GM20431 (cell line): ENCODE measurements around the gene SMIM24.

ENCODE experiments used
- in situ Hi-C: fragments of 300-500 bp; cut with MseI, MboI; formaldehyde crosslinking; loops from one replicate; pipeline ENCODE4 v1.15.0; 2020; ENCODE audit warnings: low sequenced_read_pairs; ENCODE audit not compliant: unreplicated experiment

The SMIM24 gene

GRCh38 chr19:3477506-3477905, 2.8 kb downstream of the SMIM24 start:
- in situ Hi-C loops = no loop called here

- in situ Hi-C loops = no loop called here
Measured at GRCh38 chr19:3476830-3477229, 3.5 kb downstream of the SMIM24 start.

DNA sequence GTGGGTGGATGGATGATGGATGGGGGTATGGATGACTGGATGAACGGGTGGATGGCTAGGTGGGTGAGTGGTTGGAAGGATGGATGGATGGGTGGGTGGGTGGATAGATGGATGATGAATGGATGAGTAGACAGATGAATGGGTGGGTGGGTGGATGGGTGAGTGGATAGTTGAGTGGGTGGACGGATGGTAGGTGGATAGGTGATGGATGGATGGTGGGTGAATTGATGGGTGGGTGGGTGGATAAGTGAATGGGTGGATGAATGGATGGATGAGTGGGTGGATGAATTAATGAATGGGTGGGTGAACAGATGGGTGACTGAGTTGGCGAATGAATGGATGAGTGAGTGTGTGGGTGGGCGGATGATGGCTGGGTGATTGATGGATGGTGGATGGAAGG, 4.9 kb downstream of the SMIM24 start:
- in situ Hi-C loops = no loop called here

- in situ Hi-C loops = no loop called here
Measured at GRCh38 chr19:3474614-3475013, 5.7 kb downstream of the SMIM24 start.

DNA sequence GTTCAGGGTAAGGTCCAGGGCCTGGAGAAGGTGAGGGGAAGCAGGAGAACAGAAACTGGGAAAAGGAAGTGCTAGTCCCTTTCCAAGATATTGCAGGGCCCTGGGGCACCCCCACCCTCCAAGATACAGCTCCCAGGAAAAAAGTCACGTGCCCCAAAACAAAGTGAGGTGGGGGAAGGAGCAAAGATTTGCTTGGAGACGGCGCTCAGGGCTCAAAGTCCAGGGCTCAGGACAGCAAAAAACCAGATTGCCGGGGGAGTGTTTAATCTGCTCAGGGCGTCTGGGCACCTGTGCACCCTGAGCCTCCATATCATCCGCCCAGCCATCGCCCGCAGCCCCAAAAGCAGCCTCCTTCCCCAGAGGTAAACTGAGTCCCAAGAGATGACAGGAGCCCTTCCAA, 6.3 kb downstream of the SMIM24 start:
- in situ Hi-C loops = no loop called here

DNA sequence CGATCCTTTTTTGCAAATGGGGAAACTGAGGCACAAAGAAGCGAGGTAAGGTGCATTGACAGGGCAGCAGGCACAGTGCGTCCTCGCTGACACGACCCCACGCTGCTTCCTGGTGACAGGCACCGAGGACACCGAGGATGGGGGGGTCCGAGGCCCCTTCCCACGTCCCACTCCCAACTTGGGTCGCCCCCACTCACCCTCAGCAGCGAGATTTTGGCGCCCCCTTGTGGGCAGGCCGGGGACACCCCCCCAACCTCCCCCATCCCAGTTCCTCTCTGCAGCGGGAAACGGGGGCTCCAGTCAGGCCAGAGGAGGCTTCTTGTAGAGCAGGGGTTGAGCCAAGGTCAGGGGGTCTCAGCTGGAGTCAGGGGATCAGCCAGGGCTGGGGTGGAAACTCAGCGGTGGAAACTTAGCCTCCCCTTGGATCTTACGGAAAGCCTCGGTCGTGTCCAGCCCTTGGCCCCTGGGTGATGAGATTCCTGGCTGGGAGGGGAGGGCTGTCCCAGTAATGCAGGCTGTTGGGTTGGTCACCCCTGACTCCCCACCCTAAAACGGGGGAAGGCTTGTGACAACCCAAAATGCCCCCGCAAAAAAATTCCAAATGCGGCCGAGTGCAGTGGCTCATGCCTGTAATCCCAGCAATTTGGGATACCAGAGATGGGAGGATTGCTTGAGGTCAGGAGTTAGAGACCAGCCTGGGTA, 8.2 kb downstream of the SMIM24 start:
- in situ Hi-C loops = no loop called here

- in situ Hi-C loops = no loop called here
Measured at GRCh38 chr19:3470500-3471128, 9.7 kb downstream of the SMIM24 start.

GRCh38 chr19:3469638-3470499, 10.5 kb downstream of the SMIM24 start:
- in situ Hi-C loops = no loop called here

DNA sequence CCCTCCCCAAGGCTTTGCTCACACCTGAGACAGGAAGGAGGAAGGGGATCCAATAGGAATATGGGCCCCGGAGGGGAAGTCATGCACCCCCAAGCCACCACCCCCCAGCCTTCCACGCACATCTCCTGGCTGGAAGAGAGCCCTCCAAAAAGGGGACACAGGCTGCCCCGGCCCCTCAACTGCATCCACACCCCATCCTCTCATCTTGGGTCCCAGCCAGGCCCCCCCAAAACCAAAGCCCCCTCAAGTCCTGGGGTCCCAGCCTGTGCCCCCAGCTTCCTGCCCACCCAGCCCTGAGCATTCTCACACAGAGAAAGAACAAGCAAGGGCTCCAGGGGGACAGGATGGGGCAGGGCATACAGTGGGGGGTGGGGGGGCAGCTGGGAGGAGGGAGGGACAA, 12.1 kb downstream of the SMIM24 start:
- in situ Hi-C loops = no loop called here

DNA sequence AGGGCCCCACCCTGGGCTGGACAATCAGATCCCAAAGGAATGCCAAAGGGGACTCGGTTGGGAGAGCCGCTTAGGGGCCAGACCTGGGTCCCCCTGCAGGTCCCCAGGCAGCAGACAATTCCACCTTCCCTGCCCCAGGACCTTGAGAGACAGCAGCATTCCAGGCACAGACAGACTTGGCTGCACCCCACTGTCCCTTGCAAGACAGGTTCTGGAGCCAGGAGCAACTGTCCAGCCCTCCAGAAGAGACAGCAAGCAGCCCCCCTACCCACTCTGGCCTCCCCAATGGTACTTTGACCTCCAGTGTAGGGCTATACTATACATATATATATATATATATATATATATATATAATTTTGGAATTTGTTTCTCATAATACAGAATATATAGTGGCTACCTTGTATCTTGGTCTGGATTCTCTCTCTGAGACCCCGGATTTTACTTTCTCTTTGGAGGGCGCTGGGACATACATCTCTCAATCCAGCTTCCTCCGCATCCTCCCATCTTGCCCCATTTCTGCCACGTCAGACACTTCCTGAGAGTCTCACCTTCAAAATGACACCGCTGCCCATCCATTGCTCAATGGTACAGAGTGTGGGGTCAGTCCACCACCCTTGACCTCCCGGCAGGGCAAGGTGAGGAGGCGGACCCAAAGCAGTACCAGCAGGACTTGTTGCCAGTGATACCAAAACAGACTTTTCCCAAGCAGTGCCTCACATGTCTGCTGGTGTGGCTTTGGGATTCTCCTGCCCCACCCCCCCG, 12.7 kb downstream of the SMIM24 start:
- in situ Hi-C loops = no loop called here

GRCh38 chr19:3466635-3467034, 13.7 kb downstream of the SMIM24 start:
- in situ Hi-C loops = no loop called here

GRCh38 chr19:3465552-3465951, 14.8 kb downstream of the SMIM24 start:
- in situ Hi-C loops = no loop called here

DNA sequence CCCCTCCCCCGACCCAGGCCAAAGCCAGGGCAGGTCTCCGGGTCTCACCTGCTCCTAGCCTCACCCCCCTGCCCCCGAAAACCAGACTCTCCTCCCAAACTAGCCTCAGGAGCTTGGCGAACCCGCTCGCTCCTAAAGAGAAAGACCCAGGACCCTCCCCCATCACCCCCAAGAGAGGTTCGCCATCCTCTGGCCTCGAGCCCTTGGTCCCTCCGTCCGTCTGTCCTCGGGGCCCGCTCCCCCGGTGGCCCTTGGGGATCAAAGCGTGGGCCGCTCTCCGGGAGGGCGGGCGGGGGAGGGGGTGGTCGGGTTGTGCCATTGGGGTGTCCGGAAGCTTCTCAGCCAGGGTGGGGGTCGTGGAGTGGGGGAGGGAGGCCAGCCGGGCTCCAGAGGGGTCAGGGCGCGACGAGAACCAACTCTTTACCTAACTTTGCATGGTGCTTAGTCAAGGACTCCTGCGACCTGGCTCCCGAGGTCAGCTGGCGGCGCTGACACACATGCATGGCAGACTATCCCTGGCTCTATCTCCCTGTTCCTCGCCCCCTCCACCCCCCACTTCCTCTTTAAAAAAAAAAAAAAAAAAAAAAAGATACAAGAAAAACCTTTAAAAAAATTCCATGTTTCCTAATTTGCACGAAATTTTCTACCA, 15.6 kb downstream of the SMIM24 start:
- in situ Hi-C loops = no loop called here

- in situ Hi-C loops = no loop called here
Measured at GRCh38 chr19:3463714-3464586, 16.4 kb downstream of the SMIM24 start.

GRCh38 chr19:3462991-3463713, 17.2 kb downstream of the SMIM24 start:
- in situ Hi-C loops = no loop called here

- in situ Hi-C loops = no loop called here
Measured at GRCh38 chr19:3459965-3460582, 20.3 kb downstream of the SMIM24 start.

- in situ Hi-C loops = no loop called here
Measured at GRCh38 chr19:3459089-3459881, 21.0 kb downstream of the SMIM24 start.
